NOMO-1 (cell line): ENCODE data around the gene MAP2.
"Not testable (repeated sequence)": the region's sequence is repeated elsewhere in the genome, so short reads cannot be mapped to it uniquely, and the experiment has no call there.

ENCODE experiments used
- DNase-seq, 2 experiments: peaks; one replicate each; lab custom pipeline; 2025; ENCODE audit not compliant: unreplicated experiment in 2 of 2; lab: John Stamatoyannopoulos, UW

Gene MAP2

GRCh38 chr2:209473930-209474419, 50.1 kb downstream of the MAP2 start:
- peak in 1 of 2 experiments; percentile 78 for DNase-seq

- DNase-seq = no peak
These were observed 51.1 kb downstream of the MAP2 start for GRCh38 chr2:209474960-209475359.

- no peak for DNase-seq
These were observed 52.7 kb downstream of the MAP2 start for GRCh38 chr2:209476367-209477208.

- not testable (repeated sequence) for DNase-seq
These were observed 68.4 kb downstream of the MAP2 start for GRCh38 chr2:209492296-209492695.

- not testable (repeated sequence) for DNase-seq
These were observed 71.3 kb downstream of the MAP2 start for GRCh38 chr2:209495068-209495620.

- DNase-seq = no peak
These were observed 72.2 kb downstream of the MAP2 start for GRCh38 chr2:209495855-209496585.

GRCh38 chr2:209496586-209496982, 72.7 kb downstream of the MAP2 start:
- DNase-seq = no peak

- DNase-seq = no peak
These were observed 74.8 kb downstream of the MAP2 start for GRCh38 chr2:209498614-209499013.

- peak in 1 of 2 experiments; percentile 22 for DNase-seq
These were observed 75.2 kb downstream of the MAP2 start for GRCh38 chr2:209499069-209499468.

- DNase-seq = no peak
These were observed 77.7 kb downstream of the MAP2 start for GRCh38 chr2:209501579-209501978.

- no peak for DNase-seq
These were observed 81.6 kb downstream of the MAP2 start for GRCh38 chr2:209505410-209505809.

- no peak for DNase-seq
These were observed 84.4 kb downstream of the MAP2 start for GRCh38 chr2:209508255-209508654.

- no peak for DNase-seq
These were observed 87.8 kb downstream of the MAP2 start for GRCh38 chr2:209511637-209512036.

- DNase-seq = no peak
These were observed 89.1 kb downstream of the MAP2 start for GRCh38 chr2:209512971-209513370.

- DNase-seq = no peak
These were observed 93.6 kb downstream of the MAP2 start for GRCh38 chr2:209517436-209517835.

GRCh38 chr2:209519271-209519670, 95.4 kb downstream of the MAP2 start:
- DNase-seq = no peak

- DNase-seq = no peak
These were observed 96.1 kb downstream of the MAP2 start for GRCh38 chr2:209519906-209520305.

GRCh38 chr2:209523041-209523740, 99.3 kb downstream of the MAP2 start:
- DNase-seq = no peak

GRCh38 chr2:209523867-209524266, 100.0 kb downstream of the MAP2 start:
- no peak for DNase-seq

GRCh38 chr2:209525331-209525730, 101.5 kb downstream of the MAP2 start:
- DNase-seq = no peak

GRCh38 chr2:209525834-209526281, 102.0 kb downstream of the MAP2 start:
- DNase-seq = peak in 1 of 2 experiments; percentile 48
